Stimulated activated CD4-positive, alpha-beta T cell treated with anti-CD3 and anti-CD28 coated beads, Interleukin-4, amount 100 ng/mL, for 48 hours (primary cell): ENCODE results near the gene PTPN1.
"Not testable (repeated sequence)": the region's sequence is repeated elsewhere in the genome, so short reads cannot be mapped to it uniquely, and the experiment has no call there.

Experiments
- DNase-seq, 2 donors: peaks; one replicate each; pipeline ENCODE4 v3.0.0-alpha.2; 2020; ENCODE audit warnings: low read depth in 2 of 2

The PTPN1 gene

DNA sequence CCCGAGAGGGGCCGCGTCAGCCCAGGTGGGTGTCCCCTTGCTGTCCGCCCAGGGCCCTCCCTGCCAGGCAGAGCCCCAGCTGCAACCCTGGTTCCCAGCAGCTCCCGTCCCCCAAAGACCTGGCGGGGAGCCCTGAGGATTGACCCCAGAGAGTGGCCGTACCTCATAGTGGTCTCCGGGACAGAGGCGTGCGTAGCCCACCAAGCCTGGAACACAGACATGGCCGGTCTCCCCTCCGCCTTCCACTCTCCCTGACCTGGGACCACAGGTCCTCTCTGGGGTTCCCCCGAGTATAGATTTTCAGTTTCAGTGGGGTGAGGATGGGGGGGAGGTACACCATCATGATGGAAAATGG lies 98.5 kb downstream of the PTPN1 start:
- DNase-seq, result no peak

DNA sequence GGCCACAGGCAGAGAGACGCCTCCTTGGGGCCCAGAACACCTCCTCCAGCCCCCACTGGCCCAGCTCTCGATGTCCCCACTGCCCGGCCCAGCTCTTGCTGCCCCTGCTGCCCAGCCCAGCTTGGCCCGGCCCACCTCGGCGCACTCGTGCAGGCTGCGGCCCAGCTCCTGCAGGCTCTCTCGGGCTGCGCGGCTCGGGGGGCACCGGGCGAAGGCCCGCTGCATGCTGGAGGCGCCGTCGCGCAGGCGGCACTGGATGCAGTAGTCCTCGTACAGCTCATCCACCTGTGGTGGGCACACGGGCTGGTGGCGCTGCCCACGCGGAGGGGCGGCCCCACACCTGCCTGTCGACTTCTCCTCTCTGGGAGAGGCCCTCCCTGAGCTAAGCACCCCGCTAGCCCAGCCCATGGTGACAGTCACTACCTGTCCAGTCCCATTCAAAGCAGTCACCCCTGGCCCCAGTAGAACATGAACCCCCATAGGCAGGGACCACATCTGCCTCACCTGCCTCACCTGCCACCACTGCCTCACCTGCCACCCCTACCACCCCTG lies 99.3 kb downstream of the PTPN1 start:
- DNase-seq, result no peak

DNA sequence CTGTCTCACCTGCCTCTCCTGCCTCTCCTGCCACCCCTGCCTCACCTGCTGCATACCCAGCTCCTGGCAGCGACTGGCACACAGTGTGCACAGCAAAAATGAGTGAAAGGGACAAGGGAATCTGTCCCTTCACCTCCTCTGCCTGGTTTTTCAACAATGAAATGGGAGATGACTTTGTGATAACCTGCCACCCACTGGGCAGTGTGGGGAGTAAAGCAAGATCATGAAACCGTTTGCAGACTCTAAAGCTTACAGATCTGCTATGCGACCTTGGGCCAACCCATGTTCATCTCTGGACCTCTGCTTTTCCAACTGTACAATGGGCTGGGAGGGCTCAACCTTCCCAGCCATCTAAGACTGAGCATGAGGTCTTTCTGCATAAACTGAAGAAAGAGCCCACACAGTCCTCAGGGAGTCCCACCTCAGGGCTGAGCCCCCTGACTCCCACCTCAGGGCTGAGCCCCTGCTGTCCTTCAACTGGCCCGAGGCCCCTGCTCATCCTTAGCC lies 100.1 kb downstream of the PTPN1 start:
- no peak for DNase-seq

DNA sequence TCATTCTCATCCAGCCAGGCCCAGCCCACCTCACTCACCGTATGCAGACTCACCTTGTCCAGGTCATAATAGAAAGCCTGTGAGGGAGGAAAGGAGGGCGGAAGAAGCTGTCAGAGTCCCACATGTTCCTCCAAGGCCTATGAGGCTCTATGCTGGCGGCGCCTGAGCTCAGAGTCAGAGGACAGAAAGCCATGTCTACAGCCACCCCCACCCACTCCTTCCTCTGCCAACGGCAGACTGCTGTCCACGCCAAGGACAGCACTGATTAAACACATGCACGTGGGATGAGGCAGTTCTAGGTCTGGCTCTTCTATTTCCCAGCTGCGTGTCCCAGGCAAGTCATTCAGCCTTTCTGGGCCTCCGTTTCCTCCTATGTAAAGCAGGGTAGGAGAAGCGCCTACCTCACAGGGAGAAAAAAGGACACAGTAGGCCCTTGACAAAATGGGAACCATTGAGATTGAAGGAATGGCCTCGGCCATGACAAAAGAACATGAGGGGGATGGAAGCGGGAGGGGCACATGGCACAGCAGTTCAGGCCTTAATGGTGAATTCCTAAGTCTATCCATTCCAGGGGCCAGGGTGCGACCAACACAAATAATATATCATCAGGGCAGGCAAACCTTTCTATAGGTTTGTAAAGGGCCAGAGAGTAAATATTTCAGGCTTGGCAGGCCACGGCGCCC lies 101.1 kb downstream of the PTPN1 start:
- DNase-seq, result no peak

DNA sequence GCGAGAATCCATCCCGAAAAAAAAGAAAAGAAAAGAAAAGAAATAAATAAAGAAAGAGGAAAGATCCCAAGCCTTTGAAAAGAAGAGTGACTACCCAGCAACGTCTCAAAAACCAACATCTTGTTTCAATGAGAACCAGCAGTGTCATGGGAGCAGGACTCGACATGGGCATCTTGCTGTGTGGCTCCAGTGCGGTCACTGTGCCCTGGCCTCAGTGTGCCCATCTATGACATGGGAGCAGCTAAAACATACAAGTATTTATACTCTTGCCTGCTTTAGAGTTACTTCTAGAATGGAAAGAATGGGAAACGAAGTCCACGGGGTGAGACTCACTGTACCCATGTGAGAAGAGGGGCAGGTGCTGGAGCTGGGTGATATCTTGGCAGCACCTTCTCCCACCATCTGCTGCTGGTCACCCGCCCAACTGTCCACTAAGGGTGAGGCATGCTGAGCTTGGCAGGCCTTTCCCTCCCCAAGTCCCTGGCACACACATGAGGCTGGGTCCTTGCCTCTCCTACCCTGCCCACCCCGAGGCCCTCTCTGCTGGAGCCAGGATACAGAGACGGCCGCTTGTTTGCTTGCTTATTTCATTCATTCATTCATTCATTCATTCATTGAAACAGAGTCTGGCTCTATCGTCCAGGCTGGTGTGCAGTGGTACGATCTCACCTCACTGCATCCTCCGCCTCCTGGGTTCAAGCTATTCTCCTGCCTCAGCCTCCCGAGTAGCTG lies 103.4 kb downstream of the PTPN1 start:
- DNase-seq, result no peak

DNA sequence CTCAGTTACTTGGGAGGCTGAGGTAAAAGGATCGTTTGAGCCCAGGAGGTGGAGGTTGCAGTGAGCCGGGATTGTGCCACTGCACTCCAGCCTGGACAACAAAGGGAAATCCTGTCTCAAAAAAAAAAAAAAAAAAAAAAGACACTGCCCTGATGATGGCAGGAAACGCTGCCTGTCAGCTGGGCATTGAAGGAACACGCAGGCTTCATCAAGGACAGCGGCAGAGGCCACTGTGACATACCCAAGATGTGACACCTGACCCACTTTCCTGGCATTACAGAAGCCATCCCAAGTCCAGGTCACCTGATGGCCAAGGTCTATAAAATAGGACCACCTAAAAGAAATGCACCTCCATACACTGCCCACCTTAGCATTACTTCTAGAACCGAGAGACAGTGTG lies 105.2 kb downstream of the PTPN1 start:
- no peak for DNase-seq

DNA sequence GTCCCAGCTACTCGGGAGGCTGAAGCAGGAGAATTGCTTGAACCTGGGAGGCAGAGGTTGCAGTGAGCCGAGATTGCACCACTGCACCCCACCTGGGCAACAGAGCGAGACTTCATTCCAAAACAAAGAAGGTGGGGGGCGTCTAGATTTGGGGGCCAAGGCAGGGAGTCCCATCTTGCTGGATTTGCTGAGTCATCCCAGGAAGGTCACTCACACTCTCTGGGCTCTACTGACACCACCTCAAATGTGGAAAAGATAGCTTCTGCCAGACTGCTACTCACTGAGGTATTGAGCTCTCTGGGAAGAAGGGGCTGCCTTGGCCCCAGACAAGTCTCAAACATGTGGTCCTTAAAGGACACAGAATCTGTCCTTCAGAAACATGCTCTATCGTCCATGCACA lies 106.8 kb downstream of the PTPN1 start:
- DNase-seq, result no peak

DNA sequence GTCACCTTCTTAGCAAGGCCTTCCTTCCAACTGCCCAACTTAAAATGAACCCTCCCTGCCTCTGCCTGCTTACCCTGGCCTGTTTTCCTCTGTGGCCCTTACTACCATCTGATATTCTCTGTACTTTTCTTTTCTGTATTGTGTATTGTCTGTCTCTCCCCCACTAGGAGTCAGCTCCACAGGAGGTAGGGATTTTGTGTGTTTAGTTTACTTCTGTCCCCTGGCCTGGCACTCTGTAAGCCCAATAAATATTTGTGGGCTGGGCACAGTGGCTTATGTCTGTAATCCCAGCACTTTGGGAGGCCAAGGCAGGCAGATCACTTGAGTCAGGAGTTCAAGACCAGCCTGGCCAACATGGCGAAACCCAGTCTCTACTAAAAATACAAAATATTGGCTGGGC lies 108.4 kb downstream of the PTPN1 start:
- DNase-seq, result no peak

DNA sequence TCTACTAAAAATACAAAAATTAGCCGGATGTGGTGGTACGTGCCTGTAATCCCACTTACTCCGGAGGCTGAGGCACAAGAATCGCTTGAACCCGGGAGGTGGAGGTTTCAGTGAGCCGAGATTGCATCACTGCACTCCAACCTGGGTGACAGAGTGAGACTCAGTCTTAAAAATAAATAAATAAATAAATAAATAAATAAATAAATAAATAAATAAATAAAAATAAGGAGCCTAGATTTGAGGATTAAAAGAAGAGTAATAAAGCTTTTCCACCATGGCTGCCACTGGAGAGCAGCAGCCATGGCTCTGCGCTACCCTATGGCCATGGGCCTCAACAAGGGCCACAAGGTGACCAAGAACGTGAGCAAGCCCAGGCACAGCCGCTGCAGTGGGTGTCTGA lies 110.3 kb downstream of the PTPN1 start:
- DNase-seq, result not testable (repeated sequence)

DNA sequence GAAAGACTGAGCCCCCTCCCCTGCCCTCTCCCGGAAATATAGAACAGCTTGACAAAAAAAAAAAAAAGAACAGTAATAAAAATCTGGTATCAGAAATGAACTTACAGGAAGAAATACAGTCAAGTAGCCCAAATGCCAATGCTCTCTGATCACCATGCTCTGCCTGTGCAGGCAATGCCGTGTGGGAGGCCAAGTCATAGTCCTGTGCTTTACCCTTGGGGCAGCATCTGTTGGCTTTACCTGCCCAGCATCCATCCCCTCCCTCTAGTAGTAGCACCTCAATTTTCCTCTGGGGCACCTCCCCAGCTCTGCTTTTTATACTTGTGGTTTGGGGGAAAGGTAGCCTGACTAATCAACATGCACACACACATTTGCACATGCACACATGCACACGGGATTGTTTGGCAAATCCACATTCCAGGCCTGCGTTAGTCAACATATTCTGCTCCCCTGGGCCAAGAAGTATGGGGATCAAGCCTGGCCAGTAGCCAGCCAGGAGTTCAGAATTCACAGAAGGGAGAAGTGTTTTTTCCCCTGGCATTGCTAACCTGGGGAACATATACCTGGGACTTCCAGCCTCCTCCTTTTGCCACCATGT lies 111.0 kb downstream of the PTPN1 start:
- DNase-seq, result no peak

DNA sequence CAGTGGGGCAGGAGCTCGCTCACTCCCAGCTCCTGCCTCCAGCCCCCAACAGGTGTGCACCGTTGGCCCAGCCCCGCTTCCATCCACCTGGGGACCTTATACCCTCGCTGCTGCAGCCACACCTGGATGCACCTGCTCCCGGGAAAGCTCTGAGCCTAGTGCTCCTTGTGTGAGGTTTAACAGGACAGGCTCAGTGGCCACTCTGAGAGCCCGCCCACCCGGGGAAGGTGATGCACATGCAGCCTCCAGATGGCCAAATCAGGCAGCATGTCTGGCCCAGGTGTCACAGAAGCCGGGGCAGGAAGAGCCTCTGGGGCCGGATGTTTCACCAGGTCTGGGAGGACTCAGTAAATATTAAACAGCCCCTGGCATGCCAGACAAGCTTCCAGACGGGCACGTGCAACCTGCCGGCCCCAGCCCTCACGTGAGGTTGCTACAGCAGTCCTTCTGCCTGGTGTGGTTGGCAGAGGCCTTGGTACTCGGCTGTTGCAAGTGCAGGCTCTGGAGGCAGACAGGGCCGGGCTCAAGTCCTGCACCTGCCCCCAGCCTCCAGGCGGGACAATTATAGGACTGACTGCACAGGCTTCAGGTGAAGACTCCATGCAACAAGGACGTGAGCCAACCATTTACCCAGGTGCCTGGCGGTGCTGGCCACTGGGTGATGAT lies 114.3 kb downstream of the PTPN1 start:
- no peak for DNase-seq

DNA sequence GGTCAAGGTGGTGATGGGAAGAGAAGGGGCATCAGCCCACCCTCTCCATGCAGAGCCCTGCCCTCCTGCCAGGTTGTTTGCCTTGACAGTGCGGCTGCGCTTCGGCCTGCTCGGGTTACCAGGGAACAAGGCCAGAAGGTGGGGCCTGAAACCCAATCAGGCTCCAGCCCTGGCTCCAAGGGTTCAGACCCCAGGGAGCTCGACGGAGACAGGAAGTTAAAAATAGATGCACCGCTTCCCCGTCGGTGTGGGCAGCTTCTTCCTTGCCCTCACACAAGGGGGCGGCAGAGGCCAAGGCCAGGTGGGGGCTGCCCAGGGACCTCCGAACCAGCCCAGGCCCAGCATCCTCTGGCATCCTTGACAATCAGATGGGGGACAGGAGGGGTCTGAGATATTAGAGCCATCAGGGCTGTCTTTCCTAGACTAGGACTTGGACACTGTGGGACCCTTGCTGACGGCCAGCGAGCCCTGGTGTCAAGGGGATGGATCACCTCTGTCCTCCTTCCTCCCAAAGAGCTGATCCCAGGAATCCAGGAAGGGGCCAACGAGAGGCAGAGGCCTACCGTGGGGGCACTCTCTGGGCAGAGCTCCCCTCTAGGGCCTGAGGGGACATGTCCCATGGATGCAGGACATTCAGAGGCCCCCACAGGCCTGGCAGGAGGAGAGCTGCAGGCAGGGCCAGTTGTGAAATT lies 115.9 kb downstream of the PTPN1 start:
- DNase-seq, result peak; percentile 12 to 17

DNA sequence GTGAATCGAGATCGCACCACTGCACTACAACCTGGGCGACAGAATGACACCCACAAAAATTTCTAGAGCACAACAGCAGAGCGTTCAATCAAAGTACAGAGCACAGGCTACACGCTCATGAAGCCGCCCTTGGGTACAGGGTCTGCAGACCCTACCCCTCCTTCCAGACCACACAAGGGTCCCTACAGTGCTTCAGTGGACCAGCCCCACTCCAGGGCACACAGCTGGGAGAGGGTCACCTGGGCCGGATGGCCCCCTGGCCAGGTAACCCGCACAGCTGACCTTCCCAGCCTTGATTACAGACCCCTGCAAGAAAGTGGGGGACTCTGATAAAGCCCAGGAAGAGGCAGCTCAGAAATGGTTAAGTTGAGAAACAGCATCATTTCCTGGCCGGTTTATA lies 117.6 kb downstream of the PTPN1 start:
- no peak for DNase-seq

DNA sequence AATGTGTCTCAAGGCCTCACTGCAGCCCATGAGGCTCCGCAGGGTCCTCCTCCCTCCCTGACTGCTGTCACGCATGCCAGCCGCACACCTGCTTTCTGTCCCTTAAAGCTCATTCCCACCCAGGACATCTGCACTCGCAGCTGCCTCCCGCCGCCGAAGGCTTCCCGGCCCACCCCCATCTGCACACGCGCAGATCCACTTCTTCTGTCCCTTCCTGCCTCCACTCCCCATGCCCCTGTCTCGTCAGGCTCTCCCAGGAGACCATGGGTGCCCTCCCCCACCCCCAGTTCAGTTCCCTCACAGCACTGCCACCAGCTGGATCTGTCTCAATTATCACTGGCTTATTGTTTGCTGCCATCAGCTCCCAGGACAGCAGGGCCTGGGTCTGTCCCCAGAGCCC lies 118.1 kb downstream of the PTPN1 start:
- DNase-seq, result no peak

DNA sequence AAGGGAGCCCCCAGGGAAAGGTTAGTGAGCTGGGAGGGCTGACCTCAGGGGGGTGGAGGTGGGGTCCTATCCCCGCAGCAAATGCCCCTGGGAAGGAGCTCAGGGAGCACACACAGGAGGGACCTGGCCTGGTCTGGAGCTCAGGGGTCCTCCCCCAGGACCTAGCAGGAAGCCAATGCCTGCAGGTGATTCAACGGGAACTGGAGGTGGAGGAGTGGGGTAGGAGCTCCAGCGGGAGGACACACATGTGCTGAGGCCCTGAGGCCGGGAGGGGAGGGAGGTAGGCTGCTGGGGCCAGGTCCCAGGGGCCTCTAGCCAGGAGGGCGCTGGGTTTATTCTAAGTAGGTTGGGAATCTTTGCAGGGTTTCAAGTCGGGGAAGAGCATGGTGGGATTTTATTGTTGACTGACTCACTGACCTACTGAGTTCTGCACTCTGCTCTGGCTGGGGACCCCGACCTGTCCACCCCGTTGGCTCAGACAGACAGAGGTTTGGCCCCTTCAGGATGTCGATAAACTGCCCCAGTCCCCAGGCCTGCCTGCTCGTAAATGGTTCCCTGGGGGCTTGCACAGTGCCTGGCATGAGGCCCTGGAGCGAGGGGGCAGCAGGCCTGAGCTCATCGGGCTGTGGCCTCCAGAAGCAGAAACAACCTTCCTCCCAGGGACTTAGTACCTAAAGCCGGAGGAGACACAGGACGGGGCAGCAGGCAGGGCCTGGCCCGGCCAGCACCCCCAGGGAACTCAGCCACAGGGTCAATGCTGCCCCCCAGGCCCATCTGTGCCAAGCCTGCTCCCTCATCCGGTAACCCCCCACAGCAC lies 118.9 kb downstream of the PTPN1 start:
- no peak for DNase-seq

DNA sequence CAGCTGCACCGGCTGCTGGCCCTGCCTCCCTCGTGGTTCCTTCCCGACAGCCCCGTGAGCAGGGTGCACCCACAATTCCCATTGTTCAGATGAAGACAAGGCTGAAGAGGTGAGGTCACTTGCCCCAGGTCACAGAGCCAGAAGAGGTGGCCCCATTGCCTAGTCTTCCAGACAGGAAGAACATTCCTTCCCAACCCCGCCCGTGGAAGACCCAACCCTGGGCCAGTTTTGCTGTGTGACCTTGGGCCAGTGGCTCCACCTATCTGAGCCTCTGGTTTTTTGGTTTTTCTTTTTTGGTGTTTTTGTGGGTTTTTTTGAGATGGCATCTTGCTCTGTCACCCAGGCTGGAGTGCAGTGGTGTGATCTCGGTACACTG lies 119.5 kb downstream of the PTPN1 start:
- no peak for DNase-seq

DNA sequence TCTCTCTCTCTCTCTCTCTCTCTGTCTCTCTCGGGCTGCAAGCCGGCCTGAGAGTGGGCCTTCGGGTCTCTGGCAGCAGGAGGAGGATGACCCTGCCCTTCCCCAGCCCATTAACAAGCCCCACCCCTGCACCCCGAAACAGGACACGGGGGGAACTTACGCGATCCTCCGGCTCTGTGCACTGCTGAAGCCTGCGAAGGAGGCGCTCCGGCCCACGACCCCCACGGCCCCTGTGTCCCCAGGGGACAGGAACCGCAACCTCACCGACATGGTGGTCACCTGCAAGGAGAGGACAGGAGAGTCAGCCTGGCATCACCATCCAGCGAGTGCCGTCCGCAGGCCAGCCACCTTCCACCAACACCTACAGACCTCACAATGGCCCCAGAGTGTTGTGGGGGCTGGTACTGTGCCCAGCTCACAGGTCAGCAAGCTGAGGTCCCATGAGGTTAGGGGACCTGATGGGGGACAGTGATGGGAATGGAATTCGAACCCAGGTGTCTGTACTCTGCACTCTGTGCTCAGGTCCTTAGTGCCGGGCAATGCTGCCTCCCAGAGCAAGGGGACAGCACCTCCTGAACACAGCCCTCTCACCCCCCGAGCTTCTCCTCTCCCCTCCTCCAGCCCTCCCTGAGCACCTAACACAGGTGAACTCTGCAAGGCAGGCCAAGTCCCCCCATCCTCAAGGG lies 120.5 kb downstream of the PTPN1 start:
- DNase-seq, result no peak

DNA sequence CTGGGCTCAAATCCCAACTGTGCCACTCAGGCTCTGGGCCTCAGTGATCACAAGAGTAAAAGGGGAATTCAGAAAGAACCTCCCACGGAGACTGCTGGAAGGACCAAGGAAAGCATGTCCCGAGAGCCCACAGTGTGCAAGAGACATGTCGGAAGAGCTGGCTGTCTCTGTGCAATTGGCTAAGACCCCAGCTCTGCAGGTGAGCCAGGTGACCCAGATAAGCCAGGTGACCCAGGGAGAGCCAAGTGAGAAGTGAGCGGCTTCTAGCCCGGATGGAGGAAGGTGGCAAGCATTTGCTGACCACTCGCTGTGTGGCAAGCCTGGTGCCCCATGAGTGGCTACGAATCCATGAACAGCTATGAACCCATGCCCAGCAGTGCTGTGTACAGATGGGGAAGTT lies 122.1 kb downstream of the PTPN1 start:
- no peak for DNase-seq

DNA sequence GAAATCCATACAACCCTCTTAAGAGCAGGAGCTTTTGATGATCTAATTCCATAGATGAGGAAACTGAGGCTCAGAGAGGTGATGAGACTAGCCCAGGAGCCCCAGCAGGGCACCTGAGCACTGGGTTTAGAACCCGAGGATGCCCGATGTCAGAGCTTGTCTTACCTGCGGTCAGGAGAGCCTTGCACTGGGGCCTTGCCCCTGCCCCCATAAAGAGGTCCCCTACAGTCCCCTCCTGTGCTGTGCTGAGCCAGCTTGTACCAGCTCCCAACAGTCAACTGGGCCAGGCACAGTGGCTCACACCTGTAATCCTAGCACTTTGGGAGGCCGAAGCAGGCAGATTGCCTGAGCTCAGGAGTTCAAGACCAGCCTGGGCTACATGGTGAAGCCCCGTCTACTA lies 122.5 kb downstream of the PTPN1 start:
- DNase-seq, result no peak

DNA sequence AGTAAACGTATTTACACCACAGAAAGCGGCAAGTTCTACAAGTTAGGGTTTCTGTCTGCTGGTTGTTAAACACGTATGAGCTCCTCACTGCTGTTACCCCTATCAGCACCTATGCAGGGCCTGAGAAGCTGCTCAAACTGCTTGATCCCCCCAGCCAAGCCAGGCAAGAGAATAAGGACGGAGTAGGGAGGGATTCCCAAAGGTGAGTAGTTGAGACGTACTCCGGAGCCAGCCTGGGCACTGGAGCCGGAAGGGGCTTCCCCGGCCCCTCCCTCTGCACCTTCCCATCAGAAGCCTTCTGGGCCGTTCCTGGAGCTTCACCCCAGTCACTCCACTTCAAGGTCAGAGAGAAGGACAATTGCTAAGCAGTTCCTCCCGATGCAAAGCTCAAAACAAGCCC lies 123.2 kb downstream of the PTPN1 start:
- no peak for DNase-seq
